Activated T-helper 1 cell treated with Interleukin-2 at 50 U/mL for 16 hours (primary cell): ENCODE results near the gene SENP1.

Experiments
- DNase-seq: peaks from one replicate; pipeline ENCODE4 v3.0.0-alpha.2; 2020; ENCODE audit warnings: low read depth

Gene SENP1

GRCh38 chr12:48017921-48018617, 87.8 kb downstream of the SENP1 start:
- no peak for DNase-seq

- no peak for DNase-seq
These were observed 88.4 kb downstream of the SENP1 start for GRCh38 chr12:48017496-48017895.

- no peak for DNase-seq
These were observed 89.4 kb downstream of the SENP1 start for GRCh38 chr12:48016373-48017020.

- no peak for DNase-seq
These were observed 89.9 kb downstream of the SENP1 start for GRCh38 chr12:48015954-48016353.

- no peak for DNase-seq
These were observed 90.8 kb downstream of the SENP1 start for GRCh38 chr12:48015129-48015528.

GRCh38 chr12:48013287-48013686, 92.6 kb downstream of the SENP1 start:
- no peak for DNase-seq

- no peak for DNase-seq
These were observed 93.8 kb downstream of the SENP1 start for GRCh38 chr12:48012070-48012469.

GRCh38 chr12:48010366-48010970, 95.4 kb downstream of the SENP1 start:
- DNase-seq, result no peak

GRCh38 chr12:48009471-48009870, 96.4 kb downstream of the SENP1 start:
- DNase-seq, result no peak

GRCh38 chr12:48008950-48009349, 96.9 kb downstream of the SENP1 start:
- no peak for DNase-seq

- no peak for DNase-seq
These were observed 97.5 kb downstream of the SENP1 start for GRCh38 chr12:48008349-48008748.

GRCh38 chr12:48007206-48007605, 98.7 kb downstream of the SENP1 start:
- DNase-seq, result no peak

- no peak for DNase-seq
These were observed 100.2 kb downstream of the SENP1 start for GRCh38 chr12:48005750-48006021.

GRCh38 chr12:48005001-48005749, 100.7 kb downstream of the SENP1 start:
- no peak for DNase-seq

GRCh38 chr12:48004053-48004941, 101.6 kb downstream of the SENP1 start, which contains the start of gene COL2A1:
Gene COL2A1 (minus strand): TSS chr12:48004476. CDS start chr12:48004321, 155 bp downstream.
- no peak for DNase-seq

GRCh38 chr12:48003226-48004052, 102.4 kb downstream of the SENP1 start:
- no peak for DNase-seq

GRCh38 chr12:48002773-48003218, 103.1 kb downstream of the SENP1 start:
- no peak for DNase-seq

- DNase-seq, result no peak
These were observed 103.5 kb downstream of the SENP1 start for GRCh38 chr12:48002414-48002730.

- DNase-seq, result no peak
These were observed 104.1 kb downstream of the SENP1 start for GRCh38 chr12:48001505-48002413.
